GM18511 (cell line): ENCODE results near the gene S100A8.

ENCODE experiments used
- ATAC-seq: cut with Tn5 transposase; IDR thresholded peaks from one replicate; pipeline ENCODE4 v1.9.1; 2021; ENCODE audit warnings: mild to moderate bottlenecking, moderate library complexity; ENCODE audit not compliant: unreplicated experiment

The S100A8 gene

DNA sequence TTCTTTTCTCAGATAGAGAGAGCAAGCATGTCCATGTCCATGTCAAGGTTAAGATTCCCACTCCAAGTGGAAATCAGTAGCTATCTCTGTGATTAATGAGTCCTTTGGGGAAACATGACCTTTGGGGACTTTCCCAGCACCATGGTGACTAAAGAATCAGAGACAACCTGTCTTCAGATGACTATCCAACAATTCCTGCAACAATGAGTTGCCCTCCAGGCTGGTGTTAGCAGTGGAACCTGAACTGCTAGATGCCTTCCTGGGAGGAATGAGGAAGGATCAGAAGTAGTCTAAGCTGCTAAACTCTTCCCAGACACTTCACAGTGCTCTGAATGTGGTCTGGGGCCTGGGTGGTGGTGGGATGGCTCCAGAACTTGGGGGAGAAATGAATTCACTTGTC, 26.7 kb downstream of the S100A8 start:
- ATAC-seq = no peak

DNA sequence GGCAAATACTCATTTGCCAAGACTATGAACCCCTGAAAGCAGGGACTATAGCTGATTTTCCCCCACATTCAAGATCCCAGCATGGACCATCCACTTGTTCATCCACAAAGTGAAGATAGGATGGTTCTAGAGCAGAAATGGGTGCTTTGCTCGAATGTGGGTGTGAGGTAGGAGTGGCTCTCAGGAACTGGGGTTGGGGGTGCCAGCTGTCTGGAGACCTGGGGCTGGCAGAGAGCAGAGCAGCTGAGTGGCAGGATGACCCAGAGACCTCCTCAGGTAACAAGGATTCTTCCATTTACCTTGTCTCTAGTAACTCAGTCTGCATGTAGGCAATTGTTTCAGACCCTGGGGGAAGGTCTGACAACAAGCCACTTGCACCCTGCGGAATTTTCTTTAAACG, 27.2 kb downstream of the S100A8 start:
- ATAC-seq = no peak

GRCh38 chr1:153362187-153362775, 28.6 kb downstream of the S100A8 start:
- ATAC-seq = no peak

DNA sequence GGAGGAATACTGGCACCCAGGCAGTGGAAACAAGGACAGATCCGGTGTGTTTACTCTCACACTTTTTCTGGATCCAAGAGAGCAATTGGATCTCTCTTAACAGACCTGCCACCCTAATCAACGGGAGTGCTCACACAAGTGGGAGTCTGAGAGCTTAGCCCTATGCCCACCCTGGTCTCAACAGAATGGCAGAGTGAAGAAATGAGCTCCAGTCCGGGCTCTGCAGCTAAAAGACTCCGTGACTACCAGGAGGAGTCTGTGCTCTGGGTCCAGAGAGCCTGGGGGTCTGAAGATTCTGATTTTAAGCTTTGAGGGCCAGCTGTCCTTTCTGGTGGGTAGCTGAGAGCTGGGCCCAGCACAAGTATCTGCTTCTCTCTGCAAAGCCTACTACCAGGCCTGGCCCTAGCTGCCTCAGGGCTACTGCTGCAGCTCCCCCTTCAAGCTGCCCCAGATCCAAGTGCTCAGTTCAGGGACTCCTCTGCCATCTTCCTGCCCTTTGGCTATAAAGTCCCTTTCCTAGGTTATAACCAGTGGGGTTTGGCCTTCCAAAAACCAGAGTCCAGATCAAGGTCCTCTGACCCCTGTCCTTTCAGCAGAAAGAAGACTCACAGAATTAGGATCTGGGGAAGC, 29.3 kb downstream of the S100A8 start:
- no peak for ATAC-seq

GRCh38 chr1:153360592-153361479, 30.0 kb downstream of the S100A8 start:
- no peak for ATAC-seq

- ATAC-seq = no peak
Measured at GRCh38 chr1:153360190-153360589, 30.7 kb downstream of the S100A8 start.

- ATAC-seq = no peak
Measured at GRCh38 chr1:153359241-153359640, 31.6 kb downstream of the S100A8 start.

DNA sequence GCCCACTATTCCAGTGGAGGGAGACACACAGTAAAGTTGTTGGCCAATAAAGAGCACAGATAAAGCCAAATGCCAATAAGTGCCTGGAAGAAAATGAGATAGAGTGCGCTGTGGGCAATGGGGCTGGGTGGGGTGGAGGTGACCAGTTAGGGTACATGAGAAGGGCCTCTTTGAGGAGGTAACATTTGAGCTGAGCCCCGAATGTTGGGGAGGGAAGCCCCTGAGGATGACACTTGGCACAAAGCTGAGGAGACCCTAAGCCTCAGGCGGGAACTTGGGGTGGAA, 32.2 kb downstream of the S100A8 start:
- ATAC-seq = no peak

DNA sequence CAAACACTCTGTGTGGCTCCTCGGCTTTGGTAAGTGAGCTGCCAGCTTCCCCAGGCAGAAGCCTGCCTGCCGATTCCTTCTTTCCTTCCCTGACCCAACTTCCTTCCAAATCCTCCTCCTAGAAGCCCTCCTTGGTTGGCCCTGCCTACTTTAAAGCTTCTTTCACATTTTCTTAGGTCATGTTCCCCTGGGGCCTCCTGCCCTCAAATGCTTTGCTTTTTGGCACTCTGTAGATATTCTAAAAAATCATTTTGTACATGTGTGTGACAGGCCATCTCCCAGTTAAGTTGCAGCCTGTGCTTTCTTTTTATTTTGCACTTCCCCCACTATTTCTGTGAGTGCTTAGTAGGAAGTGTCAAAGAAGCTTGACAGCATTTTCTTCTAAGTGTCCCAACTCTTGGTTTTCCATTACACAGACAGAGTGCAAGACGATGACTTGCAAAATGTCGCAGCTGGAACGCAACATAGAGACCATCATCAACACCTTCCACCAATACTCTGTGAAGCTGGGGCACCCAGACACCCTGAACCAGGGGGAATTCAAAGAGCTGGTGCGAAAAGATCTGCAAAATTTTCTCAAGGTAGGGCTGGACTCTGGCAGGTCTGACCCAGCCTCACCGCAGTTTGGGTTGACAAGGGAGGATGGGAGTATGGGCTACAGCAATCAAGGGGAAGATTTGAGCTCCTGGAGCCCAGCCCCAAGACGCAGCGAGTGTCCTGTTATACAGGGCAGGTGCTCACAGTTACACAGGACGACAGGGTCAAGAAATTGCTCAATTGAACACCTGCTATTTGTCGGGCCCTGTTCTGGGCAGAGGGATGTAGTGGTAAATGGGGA, 32.8 kb downstream of the S100A8 start, which contains the start of gene S100A9:
Gene S100A9 (plus strand): TSS at position 2 of the 838 bp plus-strand sequence. CDS start 430 bp downstream, at position 432.
- ATAC-seq = no peak

- no peak for ATAC-seq
Measured at GRCh38 chr1:153357076-153357852, 33.6 kb downstream of the S100A8 start.

DNA sequence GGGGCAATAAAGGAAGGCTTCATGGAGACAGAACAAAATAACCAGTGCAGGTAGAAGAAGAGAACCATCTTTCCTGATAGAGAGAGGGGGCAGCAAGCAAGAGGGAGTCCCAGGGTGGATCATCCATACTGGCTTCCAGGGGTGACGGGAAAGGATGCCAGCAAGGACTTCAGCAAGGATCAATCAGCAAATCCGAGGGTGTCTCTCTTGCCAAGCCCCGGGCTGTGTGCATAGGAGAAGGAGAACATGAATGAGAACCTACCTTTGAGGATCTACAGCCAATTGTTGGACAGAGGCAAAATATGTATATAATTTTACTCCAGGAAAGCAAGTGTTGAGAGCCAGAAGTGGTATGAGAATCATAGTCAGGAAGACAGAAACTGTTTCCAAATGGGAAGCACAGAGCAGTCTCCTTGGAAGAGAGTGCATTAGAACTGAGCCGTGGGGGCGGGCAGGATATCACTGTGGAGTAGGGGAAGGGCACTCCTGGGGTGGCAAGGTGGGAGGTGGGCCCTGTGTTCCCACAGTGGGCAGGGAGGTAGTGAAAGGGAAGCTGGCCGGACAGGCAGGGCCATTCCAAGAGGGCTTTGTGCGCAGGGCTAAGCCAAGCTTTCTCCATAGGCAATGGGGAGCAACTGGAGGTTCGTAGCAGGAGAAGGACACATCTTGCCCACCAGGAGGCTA, 34.3 kb downstream of the S100A8 start:
- ATAC-seq = no peak

DNA sequence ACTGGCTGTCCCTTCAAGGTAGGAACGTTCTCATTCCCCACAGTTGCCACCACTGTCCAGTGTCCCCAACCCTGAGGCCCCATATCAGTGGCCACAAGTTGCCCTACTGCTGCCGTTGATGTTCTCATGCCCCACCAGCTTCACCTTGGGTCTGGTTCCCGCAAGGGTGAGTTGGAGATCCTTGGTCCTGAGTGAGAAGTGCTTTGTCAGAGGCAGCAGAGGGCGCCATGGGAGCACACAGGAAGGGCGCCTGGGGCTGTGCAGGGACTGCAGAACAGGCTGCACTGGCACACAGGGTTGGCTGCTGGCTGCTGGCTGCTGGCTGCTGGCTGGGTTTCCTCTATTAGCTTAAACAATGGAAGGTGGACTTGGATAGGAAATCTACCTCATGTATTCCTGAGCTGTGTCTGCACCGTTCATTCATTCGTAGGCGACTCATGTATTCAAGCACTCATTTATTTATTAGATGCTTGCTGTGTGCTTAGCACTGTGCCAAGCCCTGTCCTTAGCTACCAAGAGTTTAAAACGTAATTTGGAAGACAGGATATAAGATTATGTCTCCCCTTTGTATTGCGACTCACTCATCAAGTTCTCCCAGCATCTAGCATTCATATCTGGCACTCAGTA, 35.3 kb downstream of the S100A8 start:
- ATAC-seq = no peak

GRCh38 chr1:153354515-153355193, 36.2 kb downstream of the S100A8 start:
- no peak for ATAC-seq

- ATAC-seq = no peak
Measured at GRCh38 chr1:153353226-153353947, 37.5 kb downstream of the S100A8 start.

DNA sequence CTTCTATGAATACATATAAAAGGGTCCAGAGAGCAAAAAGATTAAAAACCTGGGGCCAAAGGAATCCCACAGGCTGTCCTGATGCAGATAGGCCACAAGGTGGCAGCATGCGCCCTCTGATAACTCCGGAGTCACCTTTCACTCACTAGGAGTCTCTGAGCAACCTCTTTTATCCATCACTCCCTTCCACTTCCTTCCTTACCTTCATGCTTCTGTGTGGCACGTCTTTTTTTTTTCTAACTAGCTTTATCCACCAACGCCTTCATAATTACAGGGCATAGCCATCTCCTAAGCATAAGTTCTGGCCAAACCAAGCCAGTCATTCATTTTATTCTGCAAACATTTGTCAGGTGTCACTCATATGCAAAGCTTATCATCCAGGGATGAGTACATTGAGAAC, 38.4 kb downstream of the S100A8 start:
- no peak for ATAC-seq

DNA sequence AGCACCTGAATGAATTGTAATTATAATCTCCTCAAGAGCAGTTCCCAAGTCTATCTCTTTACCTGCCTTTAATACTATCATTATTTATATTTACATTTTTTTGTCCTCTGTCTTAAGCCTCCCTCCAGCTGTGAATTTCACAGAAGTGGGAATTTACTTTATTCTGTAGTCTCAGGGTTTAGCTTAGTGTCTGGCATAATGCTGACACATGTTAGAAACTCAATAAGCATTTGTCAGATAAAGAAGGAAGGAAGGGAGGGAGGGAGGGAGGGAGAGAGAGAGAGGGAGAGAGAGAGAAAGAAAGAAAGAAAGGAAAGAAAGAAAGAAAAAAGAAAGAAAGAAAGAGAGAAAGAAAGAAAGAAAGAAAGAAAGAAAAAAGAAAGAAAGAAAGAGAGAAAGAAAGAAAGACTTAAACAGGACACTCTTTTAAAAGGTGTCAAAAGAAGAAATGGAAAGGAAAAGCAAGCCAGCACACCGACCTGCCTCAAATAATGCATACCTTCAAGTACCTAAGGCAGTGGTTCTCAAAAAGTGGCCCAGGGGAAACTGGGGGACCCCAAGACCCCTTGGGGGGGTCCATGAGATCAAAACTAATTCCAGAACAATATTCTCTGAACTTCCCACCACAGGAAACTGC, 40.4 kb downstream of the S100A8 start:
- ATAC-seq = no peak
